ENCODE results near the gene COL19A1.
"Not testable (repeated sequence)": the region's sequence is repeated elsewhere in the genome, so short reads cannot be mapped to it uniquely, and the experiment has no call there.

Gene COL19A1

DNA sequence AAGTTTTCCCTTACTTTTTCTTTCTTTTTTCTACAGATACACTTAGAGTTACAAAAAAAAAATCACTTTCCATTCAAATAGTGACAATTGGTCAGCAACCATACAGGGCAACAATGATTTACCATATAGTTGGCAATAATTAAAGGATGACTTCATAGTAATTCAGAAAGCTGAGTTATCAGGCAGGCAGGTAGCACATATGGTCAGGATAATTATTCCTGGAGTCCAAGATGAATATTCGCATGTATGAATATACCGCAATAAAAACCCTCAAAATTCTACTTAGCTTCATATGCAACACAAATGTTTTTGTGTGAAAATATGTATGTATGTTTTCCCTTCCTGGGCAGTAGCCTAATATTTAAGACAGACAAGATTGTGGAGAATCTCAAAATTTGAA, 34.5 kb downstream of the COL19A1 start:
- no peak for DNase-seq (ENCODE audit: low read depth)

DNA sequence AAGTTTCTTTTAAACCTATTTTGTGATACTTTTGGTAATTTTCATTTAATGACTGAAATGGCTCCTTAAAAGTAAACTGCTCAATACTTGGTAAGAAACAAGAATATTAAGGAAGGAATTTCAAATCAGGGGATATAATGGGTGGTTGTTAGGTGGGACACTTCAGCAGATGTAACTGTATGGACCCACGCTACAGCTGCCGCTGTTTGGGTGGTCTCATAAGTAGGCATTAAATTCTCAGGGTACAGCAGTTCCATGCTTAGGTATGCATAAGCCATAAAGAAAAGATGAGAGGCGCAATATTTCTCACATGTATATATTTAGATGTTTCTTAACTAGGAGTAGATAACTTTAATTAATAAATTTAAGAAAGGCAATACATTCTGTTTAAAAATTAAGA, 35.0 kb downstream of the COL19A1 start:
- DNase-seq (ENCODE audit: low read depth), result no peak

GRCh38 chr6:69907981-69908498, 41.7 kb downstream of the COL19A1 start:
- no peak for DNase-seq (ENCODE audit: low read depth)

DNA sequence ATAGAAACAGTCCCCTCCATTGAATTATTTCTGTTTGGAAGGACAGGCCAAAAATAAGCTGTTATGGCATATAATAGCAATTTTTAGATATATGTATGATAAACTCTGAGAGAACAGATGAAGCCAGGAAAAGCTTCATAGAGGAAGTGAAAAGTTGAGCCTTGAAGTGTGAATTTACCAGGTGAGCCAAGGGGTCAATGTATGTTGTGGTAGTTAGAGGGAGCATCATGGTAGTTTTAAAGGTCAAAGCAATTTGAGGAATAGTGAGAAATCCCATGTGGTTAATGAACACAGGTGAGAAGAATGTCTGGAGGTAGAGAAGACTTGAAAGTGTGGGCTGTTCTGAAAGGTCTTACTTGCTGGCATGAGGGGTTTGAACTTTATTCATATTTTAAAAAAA, 47.0 kb downstream of the COL19A1 start:
- no peak for DNase-seq (ENCODE audit: low read depth)

- DNase-seq (ENCODE audit: low read depth), result no peak
Observed at GRCh38 chr6:69914015-69914485, 47.7 kb downstream of the COL19A1 start.

- no peak for DNase-seq (ENCODE audit: low read depth)
Observed at GRCh38 chr6:69915346-69915745, 49.0 kb downstream of the COL19A1 start.

- DNase-seq (ENCODE audit: low read depth), result no peak
Observed at GRCh38 chr6:69917834-69918233, 51.5 kb downstream of the COL19A1 start.

GRCh38 chr6:69918813-69919475, 52.6 kb downstream of the COL19A1 start:
- DNase-seq (ENCODE audit: low read depth), result no peak

- DNase-seq (ENCODE audit: low read depth), result not testable (repeated sequence)
Observed at GRCh38 chr6:69921066-69921465, 54.7 kb downstream of the COL19A1 start.

DNA sequence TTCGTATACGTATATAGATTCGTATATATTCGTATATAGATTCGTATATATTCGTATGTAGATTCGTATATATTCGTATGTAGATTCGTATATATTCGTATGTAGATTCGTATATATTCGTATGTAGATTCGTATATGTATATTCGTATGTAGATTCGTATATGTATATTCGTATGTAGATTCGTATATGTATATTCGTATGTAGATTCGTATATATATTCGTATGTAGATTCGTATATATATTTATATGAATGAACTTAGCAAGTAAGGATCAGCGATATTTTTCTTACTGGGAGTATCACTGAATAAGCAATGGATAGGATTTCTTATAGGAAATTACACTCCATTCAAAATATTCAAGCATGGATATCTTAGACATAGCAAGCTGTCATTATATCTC, 55.3 kb downstream of the COL19A1 start:
- not testable (repeated sequence) for DNase-seq (ENCODE audit: low read depth)

- DNase-seq (ENCODE audit: low read depth), result no peak
Observed at GRCh38 chr6:69926745-69927144, 60.4 kb downstream of the COL19A1 start.

GRCh38 chr6:69933239-69933638, 66.9 kb downstream of the COL19A1 start:
- DNase-seq (ENCODE audit: low read depth), result no peak

DNA sequence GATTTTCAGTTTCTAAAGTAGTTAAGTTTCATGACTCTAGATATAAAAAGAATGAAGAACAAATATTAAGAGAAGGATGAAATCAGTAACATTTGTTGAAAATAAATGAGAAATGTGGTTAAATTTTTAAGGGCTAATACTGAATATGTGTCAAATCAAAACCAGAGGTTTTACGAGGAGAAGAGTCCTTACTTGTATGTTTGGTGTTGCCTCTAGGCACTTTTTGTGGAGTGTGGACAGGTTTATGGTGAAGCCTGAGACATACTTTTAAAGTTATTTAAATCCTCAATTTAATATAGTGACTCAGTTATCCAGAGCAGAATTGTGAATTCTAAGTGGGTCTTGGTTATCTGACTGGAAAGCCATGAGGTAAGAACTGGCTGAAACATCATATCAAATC, 68.7 kb downstream of the COL19A1 start:
- no peak for DNase-seq (ENCODE audit: low read depth)

- no peak for DNase-seq (ENCODE audit: low read depth)
Observed at GRCh38 chr6:69936674-69937363, 70.5 kb downstream of the COL19A1 start.

GRCh38 chr6:69937402-69938136, 71.2 kb downstream of the COL19A1 start:
- DNase-seq (ENCODE audit: low read depth), result no peak

DNA sequence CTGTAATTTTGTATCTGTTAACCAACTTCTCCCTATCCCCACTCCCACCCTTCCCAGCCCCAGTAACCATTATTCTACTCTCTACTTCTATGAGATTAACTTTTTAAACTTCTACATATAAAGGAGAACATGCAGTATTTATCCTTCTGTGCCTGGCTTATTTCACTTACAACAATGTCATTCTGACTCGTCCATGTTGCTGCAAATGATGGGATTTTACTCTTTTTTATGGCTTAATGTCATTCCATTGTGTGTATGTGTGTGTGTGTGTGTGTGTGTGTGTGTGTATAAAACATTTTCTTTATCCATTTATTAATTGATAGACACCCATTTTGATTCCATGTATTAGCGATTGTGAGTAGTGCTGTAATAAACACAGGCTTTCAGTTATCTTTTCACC, 76.1 kb downstream of the COL19A1 start:
- no peak for DNase-seq (ENCODE audit: low read depth)

DNA sequence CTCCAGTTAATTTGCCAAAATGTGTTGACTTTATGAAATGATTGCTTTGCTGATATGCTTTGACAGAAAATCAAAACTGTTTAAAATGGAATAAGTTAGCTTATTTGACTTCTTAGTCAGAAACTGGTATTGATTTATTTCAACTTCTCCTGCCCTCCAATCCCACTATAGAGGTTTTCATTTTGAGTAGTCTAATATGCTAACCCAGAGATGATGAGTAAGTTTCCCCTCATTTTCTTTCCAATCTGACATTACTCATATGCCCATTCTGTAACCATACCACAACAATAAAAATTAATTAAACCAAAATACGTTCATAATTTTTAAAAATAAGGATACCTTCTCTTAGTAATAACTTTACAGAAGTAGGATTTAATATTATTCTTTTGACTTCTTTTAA, 78.8 kb downstream of the COL19A1 start:
- DNase-seq (ENCODE audit: low read depth), result no peak

DNA sequence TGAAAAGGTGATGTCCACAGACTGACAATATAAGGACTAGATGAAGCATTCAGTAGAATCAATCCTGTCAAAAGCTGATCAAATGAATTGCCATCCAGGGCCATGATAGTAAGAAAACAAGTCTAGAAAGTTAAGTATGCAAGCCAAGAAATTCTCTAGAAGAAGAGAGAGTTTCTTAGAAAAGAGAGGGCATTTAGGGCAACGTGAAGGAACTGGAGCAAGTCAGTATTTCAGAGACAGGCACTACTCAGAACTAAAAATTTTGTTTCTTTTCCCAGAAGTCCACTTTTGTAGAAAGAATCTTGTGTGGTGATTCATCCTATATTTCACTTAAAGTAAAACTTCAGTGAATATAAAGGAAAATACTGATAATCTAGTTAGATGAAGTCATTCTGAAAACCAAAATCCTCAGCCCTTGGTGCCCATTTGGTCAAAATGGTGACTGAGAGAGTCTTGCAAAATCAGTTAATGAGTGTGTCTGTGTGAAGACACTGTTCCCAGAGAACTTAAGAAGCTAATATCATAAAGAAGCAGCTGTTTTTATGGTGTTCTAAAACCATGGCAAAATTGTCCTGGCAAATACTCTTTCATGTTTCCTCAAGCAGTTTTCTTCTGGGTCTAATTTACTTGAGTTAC, 82.2 kb downstream of the COL19A1 start:
- no peak for DNase-seq (ENCODE audit: low read depth)

- DNase-seq (ENCODE audit: low read depth), result no peak
Observed at GRCh38 chr6:69953491-69953890, 87.1 kb downstream of the COL19A1 start.

- DNase-seq (ENCODE audit: low read depth), result no peak
Observed at GRCh38 chr6:69954733-69955132, 88.4 kb downstream of the COL19A1 start.

GRCh38 chr6:69957985-69958559, 91.7 kb downstream of the COL19A1 start:
- DNase-seq (ENCODE audit: low read depth), result no peak

DNA sequence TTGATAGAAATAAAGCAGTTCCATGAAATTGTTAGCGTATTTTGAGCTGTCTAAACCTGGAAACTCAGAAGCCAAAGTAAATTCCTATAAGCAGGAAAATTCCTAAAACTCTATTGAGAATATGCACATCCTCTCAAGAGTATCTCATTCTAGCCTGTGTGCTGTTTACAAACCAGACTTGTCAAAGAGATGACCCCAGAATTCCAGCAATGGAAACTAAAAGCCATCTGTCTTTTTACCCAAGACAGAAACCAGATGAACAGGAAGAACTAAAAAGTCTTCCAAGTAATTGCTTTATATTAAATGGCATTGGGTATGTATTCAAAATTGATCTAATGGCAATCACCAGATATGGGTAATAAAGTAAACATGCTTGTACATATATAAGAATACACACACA, 92.6 kb downstream of the COL19A1 start:
- DNase-seq (ENCODE audit: low read depth), result no peak

Data from T follicular helper cell (primary cell).